ENCODE measurements around the gene CCDC88B.

Gene CCDC88B

DNA sequence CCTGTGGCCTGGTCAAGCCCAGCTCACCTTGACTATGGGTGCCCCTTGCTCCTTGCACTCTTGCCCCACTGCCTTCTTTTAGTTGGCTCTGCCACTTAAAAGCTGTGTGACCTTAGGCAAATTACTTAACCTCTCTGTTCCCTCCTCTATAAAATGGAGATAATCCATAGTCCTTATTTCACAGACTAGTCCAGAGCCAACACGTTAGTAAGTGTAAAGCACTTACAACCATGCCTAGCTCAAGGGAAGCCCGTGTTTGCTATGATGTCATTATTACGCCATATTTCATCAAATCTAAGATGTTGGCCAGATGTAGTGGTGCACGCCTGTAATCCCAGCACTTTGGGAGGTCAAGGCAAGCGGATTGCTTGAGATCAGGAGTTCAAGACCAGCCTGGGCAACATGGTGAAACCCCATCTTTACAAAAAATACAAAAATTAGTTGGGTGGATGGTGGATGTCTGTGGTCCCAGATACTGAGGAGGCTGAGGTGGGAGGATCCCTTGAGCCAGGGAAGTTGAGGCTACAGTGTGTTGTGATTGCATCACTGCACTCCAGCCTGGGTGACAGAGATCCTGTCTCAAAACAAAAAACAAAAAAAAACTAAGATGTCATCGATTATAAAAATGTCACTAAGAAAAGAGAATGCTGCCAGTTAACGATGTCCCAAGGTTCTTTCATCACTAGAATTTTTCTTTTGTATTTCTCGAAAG, 2.3 kb upstream of the CCDC88B start:
- TF ChIP-seq Cebpa-rat (IDR thresholded peaks at IDR 0.05) = peak in 4 of 11 experiments; percentile 4 to 77 (median 44); a peak in 4 of 22 replicates
- H3K4me3 ChIP-seq = no peak overlapping the region
- H3K27me3 ChIP-seq = no peaks in the 10 kb centered on the region
- no peaks in the 10 kb centered on the region for H4K20me1 ChIP-seq
- H3K36me3 ChIP-seq = no peaks in the 10 kb centered on the region
- H3K9ac ChIP-seq = peak overlapping the region in 2 of 11 experiments; percentile 12 to 31; a peak in 2 of 22 replicates
- peaks cover 58 to 97% (median 92%) of the 10 kb centered on the region in 10 experiments for H3K4me1 ChIP-seq
- peak overlapping the region in 8 of 11 experiments; percentile 36 to 93 (median 86); a peak in 16 of 22 replicates for H3K27ac ChIP-seq
- H3K4me2 ChIP-seq = peak overlapping the region in 6 of 11 experiments; percentile 13 to 95 (median 41); a peak in 10 of 22 replicates
- H3K9me3 ChIP-seq (replicated peaks in 1 of 11) = no peaks in the 10 kb centered on the region

DNA sequence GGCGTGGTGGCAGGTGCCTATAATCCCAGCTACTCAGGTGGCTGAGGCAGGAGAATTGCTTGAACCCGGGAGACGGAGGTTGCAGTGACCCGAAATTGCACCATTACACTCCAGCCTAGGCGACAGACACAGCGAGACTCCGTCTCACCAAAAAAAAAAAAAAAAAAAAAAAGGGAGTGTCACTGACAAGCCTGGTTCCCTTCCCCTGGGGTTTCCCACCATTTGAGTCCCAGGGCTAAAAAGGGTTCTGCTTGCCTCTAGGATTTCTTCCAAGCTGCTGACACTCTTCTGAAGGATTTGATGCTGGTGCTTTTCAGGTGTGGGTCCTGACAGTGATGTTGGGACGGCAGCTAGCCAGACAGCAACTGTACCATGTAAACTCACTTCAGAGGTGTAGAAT, 1.3 kb upstream of the CCDC88B start:
- H3K27ac ChIP-seq = peak overlapping the region in 9 of 11 experiments; percentile 4 to 93 (median 83); a peak in 15 of 22 replicates

DNA sequence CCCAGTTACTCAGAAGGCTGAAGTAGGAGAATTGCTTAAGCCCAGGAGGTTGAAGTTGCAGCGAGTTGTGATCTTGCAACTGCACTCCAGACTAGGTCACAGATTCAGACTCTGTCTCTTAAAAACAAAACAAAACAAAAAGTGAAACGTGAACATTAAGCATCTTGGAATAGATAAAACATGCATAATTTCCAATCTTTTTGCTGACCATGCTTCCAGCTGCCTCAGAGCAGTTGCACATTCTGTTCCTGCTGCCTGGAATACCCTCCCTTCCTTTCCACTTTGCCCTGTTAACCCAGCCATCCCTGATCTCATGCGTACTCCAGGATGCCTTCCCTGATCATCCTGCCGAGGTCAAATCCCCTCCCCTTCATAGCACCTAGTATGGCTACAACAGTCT, 718 bp upstream of the CCDC88B start:
- H3K27me3 ChIP-seq = no peaks in the 10 kb centered on the region
- no peaks in the 10 kb centered on the region; a peak in 1 of 22 replicates for H4K20me1 ChIP-seq
- H3K9me3 ChIP-seq (replicated peaks in 1 of 11) = no peaks in the 10 kb centered on the region
- 0 out of 20 replicates have a peak overlapping the region, but pooled peaks of 2 of the 10 experiments have one; percentile 50 to 51 for H3K4me3 ChIP-seq
- peak overlapping the region; percentile 74 to 95 (median 90) for H3K4me2 ChIP-seq
- H3K4me1 ChIP-seq = peaks cover 54 to 94% (median 90%) of the 10 kb centered on the region in 10 experiments
- peak in 2 of 11 experiments; percentile 8 to 49; a peak in 2 of 22 replicates for TF ChIP-seq Cebpa-rat (IDR thresholded peaks at IDR 0.05)
- peak overlapping the region in 9 of 11 experiments; percentile 63 to 83 (median 74); a peak in 17 of 22 replicates for H3K9ac ChIP-seq
- peak overlapping the region in 9 of 11 experiments; percentile 66 to 93 (median 83); a peak in 18 of 22 replicates for H3K27ac ChIP-seq
- no peaks in the 10 kb centered on the region; a peak in 1 of 22 replicates for H3K36me3 ChIP-seq

More for the DNA sequence above, 1.3 kb upstream of the CCDC88B start:
- H3K9ac ChIP-seq = peak overlapping the region in 5 of 11 experiments; percentile 72 to 83 (median 78); a peak in 9 of 22 replicates
- no peaks in the 10 kb centered on the region for H3K9me3 ChIP-seq (replicated peaks in 1 of 11)
- H3K4me1 ChIP-seq = peaks cover 54 to 95% (median 93%) of the 10 kb centered on the region in 10 experiments
- no peak for TF ChIP-seq Cebpa-rat (IDR thresholded peaks at IDR 0.05)
- H3K36me3 ChIP-seq = no peaks in the 10 kb centered on the region
- H3K4me2 ChIP-seq = peak overlapping the region in 10 of 11 experiments; percentile 74 to 95 (median 90); a peak in 20 of 22 replicates
- H3K4me3 ChIP-seq = no peak overlapping the region
- no peaks in the 10 kb centered on the region; a peak in 1 of 22 replicates for H4K20me1 ChIP-seq
- no peaks in the 10 kb centered on the region for H3K27me3 ChIP-seq

DNA sequence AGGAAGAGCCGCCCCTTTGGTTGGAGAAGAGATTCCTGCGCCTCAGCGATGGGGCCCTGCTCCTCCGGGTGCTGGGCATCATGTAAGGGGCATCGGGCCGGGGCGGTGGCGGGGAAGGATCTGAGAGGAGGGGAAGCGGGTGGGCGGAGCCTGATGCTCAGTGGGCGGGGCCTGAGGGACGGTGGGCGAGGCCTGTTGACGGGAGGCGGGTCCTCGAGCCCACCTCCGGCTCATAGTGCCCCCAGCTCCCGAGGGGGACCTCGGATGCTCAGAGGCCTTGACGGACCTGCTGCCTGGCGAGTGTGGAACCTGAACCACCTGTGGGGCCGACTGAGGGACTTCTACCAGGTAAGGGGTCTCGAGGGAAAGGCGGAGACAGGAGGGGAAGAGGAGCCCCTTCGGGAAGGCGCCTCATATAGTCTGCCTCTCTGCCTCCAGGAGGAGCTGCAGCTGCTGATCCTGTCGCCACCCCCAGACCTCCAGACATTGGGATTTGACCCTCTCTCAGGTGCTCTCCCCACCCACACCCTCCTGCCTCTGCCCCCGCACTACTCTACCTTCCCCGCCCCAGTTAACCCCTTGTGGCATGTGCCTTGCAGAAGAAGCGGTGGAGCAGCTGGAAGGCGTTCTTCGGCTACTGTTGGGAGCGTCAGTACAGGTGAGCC, 799 bp downstream of the CCDC88B start:
- Histone ChIP-seq H3K27ac (peak overlapping the region; percentile 33 to 93 (median 82); a peak in 21 of 22 replicates), H3K4me1 (peaks cover 43 to 95% (median 82%) of the 10 kb centered on the region in 10 experiments), H4K20me1 (no peaks in the 10 kb centered on the region; a peak in 1 of 22 replicates), H3K9ac (peak overlapping the region; percentile 63 to 83 (median 73); a peak in 21 of 22 replicates), H3K4me2 (peak overlapping the region; percentile 74 to 95 (median 90)), H3K9me3 (replicated peaks in 1 of 11) (no peaks in the 10 kb centered on the region), H3K27me3 (no peaks in the 10 kb centered on the region), H3K4me3 (peak overlapping the region; percentile 33 to 65 (median 50)), H3K36me3 (no peaks in the 10 kb centered on the region; a peak in 2 of 22 replicates)
- TF ChIP-seq Cebpa-rat (IDR thresholded peaks at IDR 0.05) = no peak

DNA sequence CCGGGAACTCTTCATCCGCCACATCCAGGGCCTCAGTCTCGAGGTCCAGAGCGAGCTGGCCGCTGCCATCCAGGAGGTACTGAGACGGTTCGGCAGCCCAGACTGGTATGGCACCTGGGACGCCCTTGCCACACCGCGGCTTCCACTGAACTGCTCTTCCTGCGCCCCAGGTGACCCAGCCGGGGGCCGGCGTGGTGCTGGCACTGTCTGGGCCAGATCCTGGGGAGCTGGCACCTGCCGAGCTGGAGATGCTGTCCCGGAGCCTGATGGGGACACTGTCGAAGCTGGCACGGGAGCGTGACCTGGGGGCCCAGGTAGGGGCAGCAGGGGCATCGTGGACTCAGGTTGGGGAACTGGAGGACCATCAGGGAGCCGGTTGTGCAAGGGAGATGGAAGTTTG, 1.4 kb downstream of the CCDC88B start:
- Histone ChIP-seq H3K4me1 (peaks cover 39 to 94% (median 81%) of the 10 kb centered on the region in 10 experiments), H3K27me3 (no peaks in the 10 kb centered on the region), H4K20me1 (no peaks in the 10 kb centered on the region; a peak in 1 of 22 replicates), H3K9ac (peak overlapping the region in 8 of 11 experiments; percentile 63 to 83 (median 76); a peak in 12 of 22 replicates), H3K27ac (peak overlapping the region in 8 of 11 experiments; percentile 70 to 93 (median 86); a peak in 14 of 22 replicates), H3K4me2 (peak overlapping the region; percentile 74 to 95 (median 90)), H3K9me3 (replicated peaks in 1 of 11) (no peaks in the 10 kb centered on the region), H3K4me3 (peak overlapping the region in 6 of 10 experiments; percentile 48 to 65 (median 54); a peak in 7 of 20 replicates), H3K36me3 (no peaks in the 10 kb centered on the region; a peak in 2 of 22 replicates)
- TF ChIP-seq Cebpa-rat (IDR thresholded peaks at IDR 0.05) = no peak

DNA sequence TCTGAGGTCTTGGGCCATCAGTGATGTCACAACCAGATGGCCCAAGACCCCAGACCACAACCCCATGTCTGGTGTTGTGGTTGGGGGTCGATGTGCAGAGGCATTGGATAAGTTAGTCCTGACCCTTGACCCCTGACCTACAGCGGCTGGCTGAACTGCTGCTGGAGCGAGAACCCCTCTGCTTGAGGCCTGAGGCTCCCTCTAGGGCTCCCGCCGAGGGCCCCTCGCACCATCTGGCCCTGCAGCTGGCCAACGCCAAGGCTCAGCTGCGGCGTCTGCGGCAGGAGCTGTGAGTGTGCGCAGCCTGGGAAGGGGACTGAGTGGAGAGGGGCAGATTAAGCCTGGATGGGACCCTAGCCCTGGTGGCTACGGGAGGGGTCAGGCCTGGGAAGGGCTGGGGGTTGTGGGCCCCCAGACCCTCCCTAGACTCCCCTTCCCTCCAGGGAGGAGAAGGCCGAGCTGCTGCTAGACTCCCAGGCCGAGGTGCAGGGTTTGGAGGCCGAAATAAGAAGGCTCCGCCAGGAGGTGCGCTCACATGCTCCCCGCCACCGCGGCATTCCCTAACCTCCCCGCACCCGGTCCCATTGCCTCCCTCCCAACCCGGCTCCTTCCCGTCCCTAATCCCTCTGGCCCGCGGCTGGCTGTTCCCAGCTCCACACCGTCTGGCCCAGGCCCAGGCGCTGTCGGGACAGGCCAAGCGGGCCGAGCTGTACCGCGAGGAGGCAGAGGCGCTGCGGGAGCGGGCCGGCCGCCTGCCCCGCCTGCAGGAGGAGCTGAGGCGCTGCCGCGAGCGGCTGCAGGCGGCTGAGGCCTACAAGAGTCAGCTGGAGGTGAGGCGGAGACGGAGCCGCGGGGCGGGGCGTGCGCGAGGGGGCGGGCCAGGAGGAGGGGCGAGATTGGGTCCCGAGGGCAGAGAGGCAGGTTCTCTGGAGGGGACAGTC, 2.1 kb downstream of the CCDC88B start:
- Histone ChIP-seq H3K4me2 (peak overlapping the region; percentile 74 to 95 (median 90)), H3K27ac (peak overlapping the region in 10 of 11 experiments; percentile 22 to 91 (median 70); a peak in 19 of 22 replicates), H3K9me3 (replicated peaks in 1 of 11) (no peaks in the 10 kb centered on the region), H3K4me1 (peaks cover 39 to 93% (median 79%) of the 10 kb centered on the region in 10 experiments), H3K4me3 (peak overlapping the region in 2 of 10 experiments; percentile 9 to 50; a peak in 5 of 20 replicates), H3K36me3 (no peaks in the 10 kb centered on the region; a peak in 2 of 22 replicates), H3K9ac (peak overlapping the region; percentile 43 to 83 (median 68); a peak in 20 of 22 replicates), H3K27me3 (no peaks in the 10 kb centered on the region), H4K20me1 (no peaks in the 10 kb centered on the region; a peak in 1 of 22 replicates)
- no peak for TF ChIP-seq Cebpa-rat (IDR thresholded peaks at IDR 0.05)

DNA sequence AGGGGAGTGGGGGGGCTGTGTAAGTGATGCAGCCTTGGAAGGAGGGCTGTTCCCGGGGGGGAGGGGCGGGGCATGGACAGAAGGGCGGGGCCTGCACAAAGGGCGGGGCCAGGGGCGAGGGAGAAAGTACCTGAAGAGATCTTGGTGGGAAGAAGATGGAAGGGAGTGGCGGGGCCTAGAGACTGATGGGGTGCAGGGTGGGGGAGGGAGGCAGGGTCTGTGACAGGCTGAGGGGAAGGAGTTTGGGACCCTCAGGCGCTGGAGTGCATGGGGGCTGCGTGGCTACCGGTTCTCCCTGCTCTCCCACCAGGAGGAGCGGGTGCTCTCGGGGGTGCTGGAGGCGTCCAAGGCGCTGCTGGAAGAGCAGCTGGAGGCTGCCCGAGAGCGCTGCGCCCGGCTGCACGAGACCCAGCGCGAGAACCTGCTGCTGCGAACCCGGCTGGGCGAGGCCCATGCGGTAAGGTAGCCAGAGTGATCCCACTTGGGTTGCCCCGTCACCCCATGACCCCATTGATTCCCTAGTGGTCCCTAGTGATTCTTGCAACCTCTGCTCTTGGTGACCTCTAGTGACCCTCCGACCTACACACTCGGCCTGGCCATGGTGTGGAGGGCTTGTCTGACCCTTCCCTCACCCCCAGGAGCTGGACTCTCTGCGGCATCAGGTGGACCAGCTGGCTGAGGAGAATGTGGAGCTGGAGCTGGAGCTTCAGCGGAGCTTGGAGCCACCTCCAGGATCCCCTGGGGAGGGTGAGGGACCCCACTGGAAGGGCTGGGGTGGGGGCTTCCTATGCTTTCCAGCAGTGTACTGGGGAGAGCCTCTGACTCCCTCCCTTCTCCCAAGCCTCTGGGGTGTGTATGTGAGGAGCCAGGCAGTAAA, 3.1 kb downstream of the CCDC88B start:
- Histone ChIP-seq H4K20me1 (peaks cover 0 to 3% (median 0%) of the 10 kb centered on the region in 11 experiments; a peak in 1 of 22 replicates), H3K4me1 (peaks cover 42 to 93% (median 80%) of the 10 kb centered on the region in 10 experiments), H3K9ac (peak overlapping the region in 4 of 11 experiments; percentile 7 to 54 (median 24); a peak in 4 of 22 replicates), H3K9me3 (replicated peaks in 1 of 11) (no peaks in the 10 kb centered on the region), H3K27me3 (no peaks in the 10 kb centered on the region), H3K4me3 (no peak overlapping the region), H3K36me3 (no peaks in the 10 kb centered on the region; a peak in 2 of 22 replicates), H3K4me2 (peak overlapping the region in 8 of 11 experiments; percentile 11 to 94 (median 26); a peak in 9 of 22 replicates), H3K27ac (no peak overlapping the region; a peak in 1 of 22 replicates)
- TF ChIP-seq Cebpa-rat (IDR thresholded peaks at IDR 0.05) = no peak
